Loucy (cell line): ENCODE results near the gene HCST.

Source experiments
- H2AFZ ChIP-seq: fragments of 200-600 bp; sonication (generic); 2 replicates; pipeline ENCODE4 v1.6.0; 2016; ENCODE audit warnings: antibody characterized with exemption, mild to moderate bottlenecking, low read length, moderate library complexity
- H3F3A ChIP-seq: fragments of 200-600 bp; 2 replicates; pipeline ENCODE4 v1.6.0; 2016; ENCODE audit warnings: antibody characterized with exemption, low read depth, mild to moderate bottlenecking
- H3K27me3 ChIP-seq: fragments of 200-600 bp; sonication (generic); 2 replicates; pipeline ENCODE4 v1.6.1; 2014; ENCODE audit warnings: low read length, mild to moderate bottlenecking; ENCODE audit not compliant: insufficient read depth, poor library complexity, severe bottlenecking
- H3K36me3 ChIP-seq: fragments of 200-600 bp; sonication (generic); 2 replicates; pipeline ENCODE4 v1.6.1; 2016; ENCODE audit warnings: low read length; ENCODE audit not compliant: insufficient read depth
- H3K4me1 ChIP-seq: fragments of 200-600 bp; sonication (generic); 2 replicates; pipeline ENCODE4 v1.5.1; 2014; ENCODE audit warnings: low read length, mild to moderate bottlenecking; ENCODE audit not compliant: insufficient read depth, poor library complexity, severe bottlenecking
- H3K4me2 ChIP-seq: fragments of 200-600 bp; sonication (generic); 2 replicates; pipeline ENCODE4 v1.6.0; 2014; ENCODE audit warnings: antibody characterized with exemption, low read length, low read depth, mild to moderate bottlenecking; ENCODE audit not compliant: poor library complexity, severe bottlenecking
- H3K4me3 ChIP-seq: fragments of 200-600 bp; sonication (generic); 2 replicates; pipeline ENCODE4 v1.5.1; 2014; ENCODE audit warnings: low read length, mild to moderate bottlenecking, mixed read lengths; ENCODE audit not compliant: poor library complexity, severe bottlenecking
- H3K79me2 ChIP-seq: fragments of 200-600 bp; sonication (generic); 2 replicates; pipeline ENCODE4 v1.6.1; 2014; ENCODE audit warnings: low read length; ENCODE audit not compliant: insufficient read depth
- H3K9ac ChIP-seq: fragments of 200-600 bp; sonication (generic); 2 replicates; pipeline ENCODE4 v1.6.0; 2014; ENCODE audit warnings: mild to moderate bottlenecking, low read depth, low read length, moderate library complexity; ENCODE audit not compliant: poor library complexity, severe bottlenecking
- H3K9me2 ChIP-seq: fragments of 200-600 bp; sonication (generic); replicated peaks from 2 replicates; pipeline ENCODE4 v1.6.1; 2016; ENCODE audit warnings: low read depth, low read length, mixed read lengths
- H3K9me3 ChIP-seq: fragments of 200-600 bp; sonication (generic); 2 replicates; pipeline ENCODE4 v1.6.1; 2014; ENCODE audit warnings: mild to moderate bottlenecking, antibody characterized with exemption, low read length, low read depth; ENCODE audit not compliant: insufficient read depth
- H4K20me1 ChIP-seq: fragments of 200-600 bp; sonication (generic); 2 replicates; pipeline ENCODE4 v1.6.0; 2014; ENCODE audit warnings: antibody characterized with exemption, low read length, mild to moderate bottlenecking; ENCODE audit not compliant: insufficient read depth, poor library complexity, severe bottlenecking
- EZH2phosphoT487 ChIP-seq: fragments of 200-600 bp; IDR thresholded peaks from 2 replicates; pipeline ENCODE4 v1.6.1; 2018; ENCODE audit warnings: antibody characterized with exemption, mild to moderate bottlenecking, moderate library complexity, borderline replicate concordance
- TF ChIP-seq, protein P1 (sequence below): fragments of 200-600 bp; sonication (generic); conservative IDR thresholded peaks from 2 replicates; pipeline ENCODE4 v1.5.1; 2014; ENCODE audit warnings: mild to moderate bottlenecking, antibody characterized with exemption, low read length

Gene HCST

DNA sequence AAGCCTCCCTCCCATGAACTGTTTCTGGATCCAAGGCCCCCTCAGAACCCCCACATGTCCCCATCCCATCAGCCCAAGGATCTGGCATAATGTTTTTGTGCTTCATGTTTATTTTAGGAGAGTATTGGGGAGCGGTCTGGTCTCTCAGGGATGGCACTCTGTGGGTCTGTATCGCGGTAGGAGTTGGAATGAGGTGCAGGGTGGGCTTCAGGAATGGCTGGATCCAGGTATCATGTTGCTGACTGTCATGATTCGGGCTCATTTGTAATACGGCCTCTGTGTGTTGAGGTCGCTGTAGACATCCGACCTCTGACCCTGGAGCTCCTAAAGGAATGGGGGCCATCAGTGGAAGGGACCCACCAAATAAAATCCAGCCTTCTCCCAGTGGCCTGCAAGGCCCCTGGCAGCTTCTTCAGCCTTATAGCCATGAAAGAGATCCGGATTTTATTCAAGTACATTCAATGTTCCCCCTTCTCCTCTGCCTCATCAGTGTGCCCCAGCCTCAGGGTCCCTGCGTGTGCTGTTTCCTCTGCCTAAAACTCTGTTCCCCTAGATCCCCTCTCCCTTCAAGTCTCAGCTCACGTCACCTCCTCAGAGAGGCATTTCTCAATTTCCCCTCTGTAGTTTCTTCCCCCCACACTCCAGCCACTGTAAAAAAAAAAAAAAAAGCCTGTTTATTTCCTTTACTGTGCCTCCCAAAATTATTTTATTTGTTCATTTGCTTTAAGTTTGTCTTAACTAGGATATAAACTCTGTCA, 2.2 kb downstream of the HCST start:
- peak overlapping the region; percentile 52 for H3K9ac ChIP-seq
- H3K4me2 ChIP-seq = peak overlapping the region; percentile 91
- H3K36me3 ChIP-seq = no peaks in the 10 kb centered on the region
- H3K79me2 ChIP-seq = peaks cover 15% of the 10 kb centered on the region; the same call in 1 of the 2 replicates
- H3K9me3 ChIP-seq = no peaks in the 10 kb centered on the region
- no peaks in the 10 kb centered on the region for H3K9me2 ChIP-seq
- TF ChIP-seq EZH2phosphoT487 = no peak
- TF ChIP-seq, protein P1, sequence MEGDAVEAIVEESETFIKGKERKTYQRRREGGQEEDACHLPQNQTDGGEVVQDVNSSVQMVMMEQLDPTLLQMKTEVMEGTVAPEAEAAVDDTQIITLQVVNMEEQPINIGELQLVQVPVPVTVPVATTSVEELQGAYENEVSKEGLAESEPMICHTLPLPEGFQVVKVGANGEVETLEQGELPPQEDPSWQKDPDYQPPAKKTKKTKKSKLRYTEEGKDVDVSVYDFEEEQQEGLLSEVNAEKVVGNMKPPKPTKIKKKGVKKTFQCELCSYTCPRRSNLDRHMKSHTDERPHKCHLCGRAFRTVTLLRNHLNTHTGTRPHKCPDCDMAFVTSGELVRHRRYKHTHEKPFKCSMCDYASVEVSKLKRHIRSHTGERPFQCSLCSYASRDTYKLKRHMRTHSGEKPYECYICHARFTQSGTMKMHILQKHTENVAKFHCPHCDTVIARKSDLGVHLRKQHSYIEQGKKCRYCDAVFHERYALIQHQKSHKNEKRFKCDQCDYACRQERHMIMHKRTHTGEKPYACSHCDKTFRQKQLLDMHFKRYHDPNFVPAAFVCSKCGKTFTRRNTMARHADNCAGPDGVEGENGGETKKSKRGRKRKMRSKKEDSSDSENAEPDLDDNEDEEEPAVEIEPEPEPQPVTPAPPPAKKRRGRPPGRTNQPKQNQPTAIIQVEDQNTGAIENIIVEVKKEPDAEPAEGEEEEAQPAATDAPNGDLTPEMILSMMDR = no peak
- H3K27me3 ChIP-seq = no peaks in the 10 kb centered on the region
- H4K20me1 ChIP-seq = peaks cover 2% of the 10 kb centered on the region
- peaks cover 43% of the 10 kb centered on the region for H3K4me1 ChIP-seq
- H3F3A ChIP-seq = no peaks in the 10 kb centered on the region
- peak overlapping the region; percentile 82 for H3K4me3 ChIP-seq
- H2AFZ ChIP-seq = no peak overlapping the region

DNA sequence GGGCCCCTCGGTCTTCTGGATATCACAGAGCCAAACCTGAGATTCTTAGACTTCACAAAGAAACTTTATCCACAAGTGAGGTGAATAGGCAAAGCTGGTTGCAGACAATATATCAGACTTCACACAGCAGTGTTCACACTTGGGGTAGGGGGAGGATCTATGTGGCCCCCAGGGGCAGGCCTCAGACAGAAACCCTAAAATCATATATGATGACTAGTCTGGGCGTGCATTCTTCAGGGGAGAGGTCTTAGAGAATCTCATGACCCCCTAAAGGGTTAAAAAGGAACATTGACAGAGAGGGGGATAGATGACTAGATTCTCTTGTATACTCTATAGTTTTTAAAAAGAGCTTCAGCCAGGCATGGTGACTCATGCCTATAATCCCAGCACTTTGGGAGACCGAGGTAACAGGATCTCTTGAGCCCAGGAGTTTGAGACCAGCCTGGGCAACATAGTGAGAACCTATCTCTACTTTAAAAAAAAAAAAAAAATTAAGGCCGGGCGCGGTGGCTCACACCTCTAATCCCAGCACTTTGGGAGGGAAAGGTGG, 2.9 kb downstream of the HCST start:
- no peak overlapping the region for H3K4me3 ChIP-seq
- peaks cover 14% of the 10 kb centered on the region; the same call in 1 of the 2 replicates for H3K79me2 ChIP-seq
- H2AFZ ChIP-seq = no peak overlapping the region
- H3K27me3 ChIP-seq = no peaks in the 10 kb centered on the region
- TF ChIP-seq EZH2phosphoT487 = no peak
- TF ChIP-seq, protein P1 = no peak
- H3K36me3 ChIP-seq = no peaks in the 10 kb centered on the region
- H3K9me3 ChIP-seq = no peaks in the 10 kb centered on the region
- H4K20me1 ChIP-seq = peaks cover 1% of the 10 kb centered on the region
- no peaks in the 10 kb centered on the region for H3F3A ChIP-seq
- peaks cover 44% of the 10 kb centered on the region for H3K4me1 ChIP-seq
- no peak overlapping the region for H3K9ac ChIP-seq
- no peaks in the 10 kb centered on the region for H3K9me2 ChIP-seq
- H3K4me2 ChIP-seq = no peak overlapping the region

DNA sequence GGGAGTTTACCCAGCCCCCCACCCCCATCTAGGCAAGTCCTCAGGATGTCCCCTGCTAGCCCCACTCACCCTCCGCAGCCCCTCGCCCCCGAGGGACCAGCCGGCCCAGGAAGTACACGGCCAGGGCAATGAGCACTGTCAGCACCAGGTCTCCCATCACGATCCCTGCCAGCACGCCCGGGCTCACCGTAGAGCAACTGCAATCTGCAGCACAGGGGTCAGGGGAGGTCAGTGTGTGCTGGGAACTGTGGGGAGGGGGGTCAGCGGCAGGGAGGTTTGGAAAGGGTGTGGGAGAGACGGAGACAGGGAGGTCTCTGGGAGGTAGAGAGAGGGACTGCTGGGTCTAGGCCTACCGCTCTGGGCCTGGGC, 5.0 kb downstream of the HCST start:
- Histone ChIP-seq H3K4me1 (peaks cover 28% of the 10 kb centered on the region), H3K79me2 (peaks cover 8% of the 10 kb centered on the region; the same call in 1 of the 2 replicates), H3K4me3 (no peak overlapping the region), H3K9me2 (no peaks in the 10 kb centered on the region), H3K27me3 (no peaks in the 10 kb centered on the region), H3K9ac (no peak overlapping the region), H3K36me3 (no peaks in the 10 kb centered on the region), H3K4me2 (no peak overlapping the region), H4K20me1 (no peaks in the 10 kb centered on the region), H3F3A (no peaks in the 10 kb centered on the region), H3K9me3 (no peaks in the 10 kb centered on the region), H2AFZ (no peak overlapping the region)
- no peak for TF ChIP-seq EZH2phosphoT487
- TF ChIP-seq, protein P1 = no peak
